ENCODE measurements around the gene XAB2.

The XAB2 gene

GRCh38 chr19:7632340-7633203 lies 3.2 kb upstream of the XAB2 start:
- DNase-seq = no peak

DNA sequence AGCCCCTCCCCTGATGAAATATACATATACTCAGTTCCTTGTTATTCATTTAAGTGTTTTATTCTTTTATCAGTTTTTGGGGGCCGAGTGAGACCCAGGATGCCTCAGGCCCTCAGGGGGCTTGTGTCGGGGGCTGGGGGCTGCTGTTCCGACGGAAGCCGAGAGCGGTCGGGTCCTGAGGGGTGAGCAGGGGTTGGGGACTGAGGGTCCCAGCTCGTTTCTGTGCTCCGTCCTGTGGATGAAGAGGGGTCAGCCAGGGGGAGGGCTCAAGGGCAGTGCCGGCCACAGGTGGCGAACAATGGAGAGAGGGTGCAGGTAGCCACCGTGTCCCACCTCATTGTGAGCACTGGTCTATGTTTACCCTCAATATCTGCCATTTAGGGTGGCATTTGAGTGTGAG lies 2.2 kb upstream of the XAB2 start:
- DNase-seq = no peak

- DNase-seq = no peak
Measured at GRCh38 chr19:7628589-7629311, 595 bp downstream of the XAB2 start.

DNA sequence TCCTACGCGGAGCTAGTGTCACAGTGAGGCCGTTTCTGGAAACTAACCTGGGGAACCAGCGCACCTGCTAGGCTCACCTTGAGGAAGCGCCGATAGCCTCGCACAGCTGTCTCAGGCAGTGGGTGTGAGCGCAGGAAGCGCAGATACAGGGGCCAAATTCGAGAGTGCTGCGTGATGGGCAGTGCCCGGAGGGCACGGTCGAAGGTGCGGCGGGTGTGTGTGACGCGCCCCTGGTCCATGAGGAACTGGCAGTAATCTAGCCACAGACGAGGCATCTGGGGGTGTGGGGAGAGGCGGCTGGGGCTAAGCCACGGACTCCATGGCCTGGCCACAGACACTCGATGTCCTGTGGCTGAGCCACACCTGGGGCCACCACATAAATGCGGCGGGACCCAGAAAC lies 2.2 kb downstream of the XAB2 start:
- DNase-seq = no peak

- DNase-seq = no peak
Measured at GRCh38 chr19:7625763-7626372, 3.5 kb downstream of the XAB2 start.

- DNase-seq = no peak
Measured at GRCh38 chr19:7624810-7625209, 4.5 kb downstream of the XAB2 start.

DNA sequence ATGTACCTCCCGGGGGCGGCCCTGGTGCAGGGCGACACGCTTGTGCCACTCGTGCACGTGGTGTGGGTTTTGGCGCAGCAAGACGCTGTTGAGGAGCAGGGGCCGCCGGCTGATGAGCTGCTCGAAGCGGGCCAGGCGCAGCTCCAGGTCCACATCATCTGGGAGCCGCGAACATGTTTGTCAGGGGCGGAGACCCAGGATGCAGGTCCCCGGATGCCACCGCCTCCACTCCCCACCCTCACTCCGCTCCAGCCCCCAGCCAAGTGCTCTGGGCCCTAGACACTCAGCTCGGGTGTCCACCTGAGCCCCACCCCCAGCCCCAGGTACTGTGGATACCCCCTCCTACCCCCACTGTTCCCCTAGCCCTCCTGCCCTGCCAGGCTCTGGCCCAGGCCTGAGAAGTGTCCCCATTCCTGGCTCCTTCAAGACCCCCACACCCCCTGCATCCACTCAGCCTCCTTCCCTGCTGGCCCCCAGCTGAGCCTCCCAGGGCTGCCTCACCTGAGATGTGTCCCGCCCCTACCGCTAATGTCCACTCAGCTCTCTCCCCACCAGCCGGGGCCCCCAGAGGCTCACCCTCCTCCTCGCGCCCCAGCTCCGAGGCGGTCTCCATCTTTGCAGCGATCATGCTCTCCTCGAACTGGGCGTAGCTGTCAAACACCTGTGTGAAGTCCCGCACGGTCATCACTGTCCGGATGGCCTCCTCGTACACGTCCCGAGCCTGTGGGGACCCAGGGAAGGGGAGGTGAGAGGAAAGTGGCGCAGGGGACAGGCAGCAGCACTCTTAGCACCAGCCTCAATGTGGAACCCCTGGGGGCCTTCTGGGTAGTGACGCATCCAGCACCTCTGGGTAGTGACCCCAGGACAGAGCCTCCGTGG lies 5.4 kb downstream of the XAB2 start:
- no peak for DNase-seq

GRCh38 chr19:7622933-7623685 lies 6.2 kb downstream of the XAB2 start:
- no peak for DNase-seq

- no peak for DNase-seq
Measured at GRCh38 chr19:7620442-7621412, 8.6 kb downstream of the XAB2 start.

- no peak for DNase-seq
Measured at GRCh38 chr19:7619671-7620441, 9.5 kb downstream of the XAB2 start.

- no peak for DNase-seq
Measured at GRCh38 chr19:7618771-7619510, 10.4 kb downstream of the XAB2 start.

DNA sequence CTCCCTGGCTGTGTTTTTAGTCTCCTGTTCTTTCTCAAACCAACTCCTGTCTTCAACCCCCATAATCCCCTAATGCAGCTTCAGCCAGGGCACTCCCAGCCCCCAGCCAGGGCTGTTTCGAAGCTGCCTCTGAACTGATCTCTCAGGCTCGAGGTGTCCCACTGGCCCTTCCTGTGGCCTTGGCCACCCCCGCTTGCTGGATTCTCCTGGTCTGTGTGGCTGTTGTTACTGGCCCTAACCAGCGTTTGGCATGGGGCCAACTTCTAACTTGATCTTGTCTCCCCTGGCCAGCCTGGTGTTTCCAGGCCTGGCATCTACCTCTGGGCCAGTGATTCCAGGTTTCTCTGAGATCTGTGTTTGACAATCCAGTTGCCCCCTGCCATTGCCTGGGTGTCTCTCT lies 11.0 kb downstream of the XAB2 start:
- no peak for DNase-seq

DNA sequence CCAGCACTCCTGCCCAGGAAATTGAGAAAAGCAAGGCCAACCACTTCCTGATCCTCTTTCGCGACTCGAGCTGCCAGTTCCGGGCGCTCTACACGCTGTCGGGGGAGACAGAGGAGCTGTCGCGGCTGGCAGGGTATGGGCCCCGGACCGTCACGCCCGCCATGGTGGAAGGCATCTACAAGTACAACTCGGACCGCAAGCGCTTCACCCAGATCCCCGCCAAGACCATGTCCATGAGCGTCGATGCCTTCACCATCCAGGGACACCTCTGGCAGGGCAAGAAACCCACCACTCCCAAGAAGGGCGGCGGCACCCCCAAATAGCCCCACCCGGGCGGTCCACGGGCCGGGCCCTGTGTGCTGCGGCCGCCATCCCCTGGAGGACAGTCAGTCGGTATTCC lies 11.6 kb downstream of the XAB2 start:
- DNase-seq = no peak

GRCh38 chr19:7617172-7617571 lies 12.2 kb downstream of the XAB2 start:
- DNase-seq = no peak

GRCh38 chr19:7614859-7615741 lies 14.2 kb downstream of the XAB2 start:
- no peak for DNase-seq

DNA sequence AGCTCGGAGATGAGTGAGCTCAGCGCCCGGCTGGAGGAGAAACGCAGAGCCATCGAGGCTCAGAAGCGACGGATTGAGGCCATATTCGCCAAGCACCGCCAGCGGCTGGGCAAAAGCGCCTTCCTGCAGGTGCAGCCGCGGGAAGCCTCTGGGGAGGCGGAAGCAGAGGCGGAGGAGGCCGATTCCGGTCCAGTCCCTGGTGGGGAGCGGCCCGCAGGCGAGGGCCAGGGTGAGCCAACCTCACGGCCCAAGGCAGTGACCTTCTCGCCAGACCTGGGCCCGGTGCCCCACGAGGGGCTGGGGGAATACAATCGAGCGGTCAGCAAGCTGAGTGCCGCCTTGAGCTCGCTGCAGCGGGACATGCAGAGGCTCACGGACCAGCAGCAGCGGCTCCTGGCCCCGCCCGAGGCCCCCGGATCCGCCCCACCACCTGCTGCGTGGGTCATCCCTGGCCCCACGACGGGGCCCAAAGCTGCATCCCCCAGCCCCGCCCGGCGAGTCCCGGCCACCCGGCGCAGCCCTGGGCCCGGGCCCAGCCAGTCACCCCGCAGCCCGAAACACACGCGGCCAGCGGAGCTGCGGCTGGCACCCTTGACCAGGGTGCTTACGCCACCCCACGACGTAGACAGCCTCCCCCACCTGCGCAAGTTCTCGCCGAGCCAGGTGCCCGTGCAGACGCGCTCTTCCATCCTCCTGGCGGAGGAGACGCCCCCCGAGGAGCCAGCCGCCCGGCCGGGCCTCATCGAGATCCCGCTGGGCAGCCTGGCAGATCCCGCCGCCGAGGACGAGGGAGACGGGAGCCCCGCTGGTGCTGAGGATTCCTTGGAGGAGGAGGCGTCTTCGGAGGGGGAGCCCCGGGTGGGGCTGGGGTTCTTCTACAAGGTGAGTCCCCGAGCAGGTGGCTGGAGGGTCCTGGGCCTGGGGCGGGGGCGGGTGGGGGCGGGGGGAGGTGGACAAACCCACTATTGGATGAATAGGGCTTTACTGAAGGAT lies 16.8 kb downstream of the XAB2 start:
- DNase-seq = no peak

Data from activated CD4-positive, alpha-beta T cell treated with anti-CD3 and anti-CD28 coated beads, Interleukin-2, amount 50 U/mL, for 16 hours (primary cell).